Upper lobe of left lung (tissue), 4 donors: ENCODE measurements around the gene ARPC2.

ENCODE experiments used
- CTCF ChIP-seq, 6 experiments: fragments of 450-650 bp in 4 of 6; fragments of 200-600 bp in 2 of 6; sonication (generic) in 2 of 6; IDR thresholded peaks; one replicate each; pipeline ENCODE4 v1.5.1; 2016 to 2019; ENCODE audit warnings: antibody characterized with exemption in 6 of 6
- EP300 ChIP-seq, 4 donors: sonication (generic); formaldehyde crosslinking; IDR thresholded peaks; one replicate each; pipeline ENCODE4 v1.5.1; 2017; ENCODE audit warnings: antibody characterized with exemption in 4 of 4, control low read depth in 2 of 4
- POLR2A ChIP-seq, 4 donors: fragments of 450-650 bp; IDR thresholded peaks; one replicate each; pipeline ENCODE4 v1.5.1; 2016 to 2017; ENCODE audit warnings: antibody characterized with exemption in 4 of 4, mild to moderate bottlenecking in 2 of 4
- POLR2AphosphoS5 ChIP-seq, 2 donors: sonication (generic); formaldehyde crosslinking; IDR thresholded peaks; one replicate each; pipeline ENCODE4 v1.5.1; 2017; ENCODE audit warnings: antibody characterized with exemption in 2 of 2

GRCh38 chr2:218219934-218220333 lies 2.9 kb downstream of the ARPC2 start:
- TF ChIP-seq POLR2A (IDR thresholded peaks at IDR 0.05) (no peak), POLR2AphosphoS5 (IDR thresholded peaks at IDR 0.05) (no peak), CTCF (IDR thresholded peaks at IDR 0.05) (no peak), EP300 (IDR thresholded peaks at IDR 0.05) (no peak)
